ENCODE data around the gene PRKAA2.

PRKAA2 gene

GRCh38 chr1:56625819-56626440 lies 19.2 kb upstream of the PRKAA2 start:
- Histone ChIP-seq H3K9ac (no peak overlapping the region), H4K20me1 (ENCODE audit: insufficient read depth) (no peaks in the 10 kb centered on the region), H3K79me2 (ENCODE audit: insufficient read depth, low read depth) (no peaks in the 10 kb centered on the region), H3K4me1 (ENCODE audit: low read depth, poor library complexity, severe bottlenecking) (no peaks in the 10 kb centered on the region), H3K27ac (no peak overlapping the region), H3K36me3 (ENCODE audit: insufficient read depth) (no peaks in the 10 kb centered on the region), H3K27me3 (ENCODE audit: insufficient read depth, low read depth) (no peaks in the 10 kb centered on the region), H2AFZ (ENCODE audit: low read depth) (no peak overlapping the region), H3K4me3 (IDR thresholded peaks at IDR 0.05; ENCODE audit: insufficient read depth, low read depth, low read length) (no peak overlapping the region), H3K4me2 (no peak overlapping the region)
- no peak for TF ChIP-seq CTCF (conservative IDR thresholded peaks at IDR 0.05; ENCODE audit: low read depth, low read length)

GRCh38 chr1:56626546-56626945 lies 18.6 kb upstream of the PRKAA2 start:
- no peaks in the 10 kb centered on the region for H4K20me1 ChIP-seq (ENCODE audit: insufficient read depth)
- no peaks in the 10 kb centered on the region for H3K27me3 ChIP-seq (ENCODE audit: insufficient read depth, low read depth)
- no peak overlapping the region for H3K4me3 ChIP-seq (IDR thresholded peaks at IDR 0.05; ENCODE audit: insufficient read depth, low read depth, low read length)
- no peak for TF ChIP-seq CTCF (conservative IDR thresholded peaks at IDR 0.05; ENCODE audit: low read depth, low read length)
- H2AFZ ChIP-seq (ENCODE audit: low read depth): no peak overlapping the region
- H3K4me2 ChIP-seq: no peak overlapping the region
- H3K79me2 ChIP-seq (ENCODE audit: insufficient read depth, low read depth): no peaks in the 10 kb centered on the region
- H3K27ac ChIP-seq: no peak overlapping the region
- no peak overlapping the region for H3K9ac ChIP-seq
- no peaks in the 10 kb centered on the region for H3K36me3 ChIP-seq (ENCODE audit: insufficient read depth)
- H3K4me1 ChIP-seq (ENCODE audit: low read depth, poor library complexity, severe bottlenecking): no peaks in the 10 kb centered on the region

GRCh38 chr1:56627019-56627635 lies 18.0 kb upstream of the PRKAA2 start:
- Histone ChIP-seq H4K20me1 (ENCODE audit: insufficient read depth) (no peaks in the 10 kb centered on the region), H3K36me3 (ENCODE audit: insufficient read depth) (no peaks in the 10 kb centered on the region), H3K9ac (no peak overlapping the region), H3K27me3 (ENCODE audit: insufficient read depth, low read depth) (no peaks in the 10 kb centered on the region), H3K4me1 (ENCODE audit: low read depth, poor library complexity, severe bottlenecking) (no peaks in the 10 kb centered on the region), H3K4me2 (no peak overlapping the region), H3K79me2 (ENCODE audit: insufficient read depth, low read depth) (no peaks in the 10 kb centered on the region), H3K27ac (no peak overlapping the region), H2AFZ (ENCODE audit: low read depth) (no peak overlapping the region), H3K4me3 (IDR thresholded peaks at IDR 0.05; ENCODE audit: insufficient read depth, low read depth, low read length) (no peak overlapping the region)
- no peak for TF ChIP-seq CTCF (conservative IDR thresholded peaks at IDR 0.05; ENCODE audit: low read depth, low read length)

GRCh38 chr1:56627636-56628039 lies 17.5 kb upstream of the PRKAA2 start:
- H3K4me1 ChIP-seq (ENCODE audit: low read depth, poor library complexity, severe bottlenecking): no peaks in the 10 kb centered on the region
- no peaks in the 10 kb centered on the region for H4K20me1 ChIP-seq (ENCODE audit: insufficient read depth)
- TF ChIP-seq CTCF (conservative IDR thresholded peaks at IDR 0.05; ENCODE audit: low read depth, low read length): no peak
- no peak overlapping the region for H2AFZ ChIP-seq (ENCODE audit: low read depth)
- no peaks in the 10 kb centered on the region for H3K27me3 ChIP-seq (ENCODE audit: insufficient read depth, low read depth)
- H3K27ac ChIP-seq: no peak overlapping the region
- H3K4me2 ChIP-seq: no peak overlapping the region
- no peak overlapping the region for H3K9ac ChIP-seq
- H3K36me3 ChIP-seq (ENCODE audit: insufficient read depth): no peaks in the 10 kb centered on the region
- H3K4me3 ChIP-seq (IDR thresholded peaks at IDR 0.05; ENCODE audit: insufficient read depth, low read depth, low read length): no peak overlapping the region
- no peaks in the 10 kb centered on the region for H3K79me2 ChIP-seq (ENCODE audit: insufficient read depth, low read depth)

Measured in KMS-11 (cell line).